CD14-positive monocyte (primary cell): ENCODE data around the gene KMT2E. TPM values are rescaled to one million over a fixed set of nuclear protein-coding genes. Genes with fewer than 3 reads are reported as not detected.

Experiments
- DNase-seq, 3 donors: peaks; one replicate each; pipeline ENCODE4 v3.0.0-alpha.2; 2011 to 2022
- H2AFZ ChIP-seq: 2 replicates; pipeline ENCODE4 v1.6.0; 2012; ENCODE audit warnings: mild to moderate bottlenecking, low read depth, low read length, inconsistent platforms; ENCODE audit not compliant: insufficient read depth, poor library complexity, severe bottlenecking
- H3K27ac ChIP-seq, 2 donors: 1 replicate in 1 of 2; 2 replicates in 1 of 2; pipeline ENCODE4 v1.5.1; 2012 to 2013; ENCODE audit warnings: low read length in 2 of 2, control low read depth in 1 of 2, inconsistent platforms in 1 of 2, low read depth in 1 of 2, mild to moderate bottlenecking in 1 of 2
- H3K27me3 ChIP-seq, 2 donors: one replicate each; pipeline versions ENCODE4 v1.6.0 to v1.6.1; 2011 to 2013; ENCODE audit warnings: low read length in 2 of 2; ENCODE audit not compliant: control insufficient read depth in 2 of 2, insufficient read depth in 2 of 2
- H3K36me3 ChIP-seq, 2 donors: replicated peaks in 1 of 2; 1 replicate in 1 of 2; 2 replicates in 1 of 2; pipeline versions ENCODE4 v1.5.1 to v1.6.1; 2012 to 2013; ENCODE audit warnings: low read length in 2 of 2, control low read depth in 1 of 2, inconsistent platforms in 1 of 2, mild to moderate bottlenecking in 1 of 2; ENCODE audit not compliant: insufficient read depth in 2 of 2, control insufficient read depth in 1 of 2
- H3K4me1 ChIP-seq, 2 donors: 1 replicate in 1 of 2; 2 replicates in 1 of 2; pipeline versions ENCODE4 v1.5.1 to v1.6.1; 2012 to 2013; ENCODE audit warnings: low read length in 2 of 2, control low read depth in 1 of 2, inconsistent platforms in 1 of 2, mild to moderate bottlenecking in 1 of 2, moderate library complexity in 1 of 2; ENCODE audit not compliant: insufficient read depth in 2 of 2, control insufficient read depth in 1 of 2
- H3K4me2 ChIP-seq: replicated peaks from 2 replicates; pipeline ENCODE3; 2012; ENCODE audit warnings: low read length, moderate library complexity, mild to moderate bottlenecking; ENCODE audit not compliant: poor library complexity, severe bottlenecking; ENCODE audit errors: extremely low read depth
- H3K4me3 ChIP-seq, 3 experiments: fragments of 200-600 bp in 1 of 3; sonication (generic) in 1 of 3; replicated peaks in 1 of 3; 1 replicate in 2 of 3; 2 replicates in 1 of 3; pipeline ENCODE4 v1.5.1; 2011 to 2013; ENCODE audit warnings: low read length in 3 of 3, mild to moderate bottlenecking in 3 of 3, control low read depth in 2 of 3, low read depth in 2 of 3, inconsistent platforms in 1 of 3, moderate library complexity in 1 of 3
- H3K79me2 ChIP-seq: 2 replicates; pipeline ENCODE4 v1.6.0; 2012; ENCODE audit warnings: mild to moderate bottlenecking, control low read depth, inconsistent platforms, low read length, moderate library complexity; ENCODE audit not compliant: insufficient read depth
- H3K9ac ChIP-seq: 2 replicates; pipeline ENCODE4 v1.6.0; 2017; ENCODE audit warnings: low read length, mild to moderate bottlenecking; ENCODE audit not compliant: insufficient read depth, poor library complexity, severe bottlenecking
- H3K9me3 ChIP-seq, 2 donors: replicated peaks in 1 of 2; 1 replicate in 1 of 2; 2 replicates in 1 of 2; pipeline versions ENCODE4 v1.5.1 to v1.6.1; 2012 to 2013; ENCODE audit warnings: low read length in 2 of 2, control low read depth in 1 of 2; ENCODE audit not compliant: control insufficient read depth in 1 of 2, insufficient read depth in 1 of 2
- H4K20me1 ChIP-seq: 2 replicates; pipeline ENCODE4 v1.6.0; 2012; ENCODE audit warnings: mild to moderate bottlenecking, low read length, control low read depth, moderate library complexity; ENCODE audit not compliant: insufficient read depth
- H3K27ac Mint-ChIP-seq, 7 donors: one replicate each; pipeline ENCODE4 v1.8.0; 2020; ENCODE audit warnings: mild to moderate bottlenecking in 7 of 7, mixed read lengths in 7 of 7, moderate library complexity in 6 of 7, inconsistent platforms in 2 of 7
- H3K27me3 Mint-ChIP-seq, 3 donors: one replicate each; pipeline ENCODE4 v1.8.0; 2021 to 2022; ENCODE audit warnings: low read depth in 3 of 3, mild to moderate bottlenecking in 3 of 3, mixed read lengths in 3 of 3, moderate library complexity in 3 of 3, inconsistent platforms in 1 of 3
- H3K36me3 Mint-ChIP-seq, 2 donors: one replicate each; pipeline ENCODE4 v1.8.0; 2020; ENCODE audit warnings: mixed read lengths in 2 of 2, inconsistent platforms in 1 of 2, mild to moderate bottlenecking in 1 of 2
- H3K4me1 Mint-ChIP-seq: one replicate; pipeline ENCODE4 v1.8.0; 2020; ENCODE audit warnings: mild to moderate bottlenecking, mixed read lengths
- H3K4me3 Mint-ChIP-seq, 2 donors: one replicate each; pipeline ENCODE4 v1.8.0; 2020; ENCODE audit warnings: mild to moderate bottlenecking in 2 of 2, mixed read lengths in 2 of 2, moderate library complexity in 1 of 2
- H3K9me3 Mint-ChIP-seq, 7 donors: one replicate each; pipeline ENCODE4 v1.8.0; 2020 to 2022; ENCODE audit warnings: mixed read lengths in 7 of 7, mild to moderate bottlenecking in 6 of 7, moderate library complexity in 6 of 7, inconsistent platforms in 2 of 7
- WGBS: methylation state at CpG from one replicate; pipeline ENCODE4 v1.1.5; 2013; ENCODE audit warnings: missing lambda C conversion rate; ENCODE audit not compliant: insufficient coverage; 5-methylcytosine and 5-hydroxymethylcytosine counted together
- intact Hi-C, 2 donors: fragments of 100-400 bp; cut with micrococcal nuclease; formaldehyde crosslinking; loops; one replicate each; pipeline versions ENCODE4 v1.15.0 to v1.15.1; 2023
- polyA plus RNA-seq, 3 donors: library from polyadenylated mRNA; depleted of rRNA in 1 of 3; unstranded in 2 of 3; stranded (reverse) in 1 of 3; fragments of 300-500 nt in 2 of 3; fragments of >200 nt in 1 of 3; fragmentation: Illumina TruSeq in 2 of 3; gene quantifications; 1 replicate in 2 of 3; 2 replicates in 1 of 3; pipeline ENCODE4 v1.2.3, GENCODE V29; 2012 to 2021
- TF ChIP-seq, protein P1 (sequence below): fragments of 200-600 bp; IDR thresholded peaks from one replicate; pipeline ENCODE4 v1.8.0; 2022; ENCODE audit warnings: antibody characterized with exemption, mild to moderate bottlenecking

KMT2E gene
- polyA plus RNA-seq, 3 donors, result 21.5 to 58.0 (median 33.1) TPM

DNA sequence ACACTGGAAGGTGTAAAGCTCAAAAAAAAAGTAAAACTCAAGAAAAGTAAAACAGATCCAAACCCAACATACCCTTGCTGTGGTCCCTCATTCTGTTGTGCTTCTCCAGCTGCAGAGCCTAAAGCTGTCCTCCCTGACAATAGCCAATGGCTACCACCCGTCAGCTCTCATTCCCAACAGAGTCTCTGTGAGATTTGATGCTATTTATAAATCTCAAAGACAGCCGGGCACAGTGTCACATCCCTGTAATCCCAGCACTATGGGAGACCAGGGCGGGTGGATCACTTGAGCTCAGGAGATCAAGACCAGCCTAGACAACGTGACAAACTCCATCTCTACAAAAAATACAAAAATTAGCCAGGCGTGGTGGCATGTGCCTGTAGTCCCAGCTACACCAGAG lies 116.0 kb downstream of the KMT2E start:
- TF ChIP-seq, protein P1, sequence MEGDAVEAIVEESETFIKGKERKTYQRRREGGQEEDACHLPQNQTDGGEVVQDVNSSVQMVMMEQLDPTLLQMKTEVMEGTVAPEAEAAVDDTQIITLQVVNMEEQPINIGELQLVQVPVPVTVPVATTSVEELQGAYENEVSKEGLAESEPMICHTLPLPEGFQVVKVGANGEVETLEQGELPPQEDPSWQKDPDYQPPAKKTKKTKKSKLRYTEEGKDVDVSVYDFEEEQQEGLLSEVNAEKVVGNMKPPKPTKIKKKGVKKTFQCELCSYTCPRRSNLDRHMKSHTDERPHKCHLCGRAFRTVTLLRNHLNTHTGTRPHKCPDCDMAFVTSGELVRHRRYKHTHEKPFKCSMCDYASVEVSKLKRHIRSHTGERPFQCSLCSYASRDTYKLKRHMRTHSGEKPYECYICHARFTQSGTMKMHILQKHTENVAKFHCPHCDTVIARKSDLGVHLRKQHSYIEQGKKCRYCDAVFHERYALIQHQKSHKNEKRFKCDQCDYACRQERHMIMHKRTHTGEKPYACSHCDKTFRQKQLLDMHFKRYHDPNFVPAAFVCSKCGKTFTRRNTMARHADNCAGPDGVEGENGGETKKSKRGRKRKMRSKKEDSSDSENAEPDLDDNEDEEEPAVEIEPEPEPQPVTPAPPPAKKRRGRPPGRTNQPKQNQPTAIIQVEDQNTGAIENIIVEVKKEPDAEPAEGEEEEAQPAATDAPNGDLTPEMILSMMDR, result no peak
- H3K4me2 ChIP-seq, result no peak overlapping the region
- no peak overlapping the region for H3K9ac ChIP-seq
- Mint-ChIP-seq H3K4me1 (no peaks in the 10 kb centered on the region), H3K27me3 (peaks cover 0 to 4% (median 0%) of the 10 kb centered on the region in 3 donors), H3K9me3 (no peaks in the 10 kb centered on the region), H3K27ac (peak overlapping the region in 1 of 7 donors; percentile 11), H3K4me3 (no peak overlapping the region), H3K36me3 (peaks cover 54 to 78% of the 10 kb centered on the region in 2 donors)
- H3K4me3 ChIP-seq, result no peak overlapping the region
- peaks cover 19% of the 10 kb centered on the region for H4K20me1 ChIP-seq
- no peak overlapping the region for H3K27ac ChIP-seq
- H3K36me3 ChIP-seq, result peaks cover 53 to 97% of the 10 kb centered on the region in 2 donors
- H3K9me3 ChIP-seq, result no peaks in the 10 kb centered on the region
- no peak for DNase-seq
- H3K4me1 ChIP-seq, result no peaks in the 10 kb centered on the region
- H3K79me2 ChIP-seq, result no peaks in the 10 kb centered on the region
- no peaks in the 10 kb centered on the region for H3K27me3 ChIP-seq
- no peak overlapping the region for H2AFZ ChIP-seq
- WGBS, result no CpG with 5 or more reads among the region's 5 CpGs
- intact Hi-C loops, result no loop called here

DNA sequence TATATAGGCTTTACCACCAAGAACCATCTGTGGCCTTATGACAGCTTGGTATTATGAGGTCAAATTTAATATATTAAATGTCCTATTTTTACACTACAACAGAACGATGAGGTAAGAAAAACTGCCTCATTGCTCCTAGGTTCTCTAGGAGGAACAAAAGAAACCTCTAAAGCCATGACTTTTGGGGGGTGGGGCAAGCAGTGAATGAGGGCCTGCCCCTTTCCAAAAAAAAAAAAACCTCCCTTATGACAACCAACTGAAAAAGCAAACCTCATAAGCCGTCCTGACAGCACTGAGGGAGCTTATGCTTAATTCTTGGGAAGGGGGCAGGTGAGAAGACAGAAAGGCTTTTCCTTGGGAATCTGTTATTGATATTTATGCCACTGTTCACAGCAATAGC lies 116.6 kb downstream of the KMT2E start:
- Mint-ChIP-seq H3K4me3 (no peak overlapping the region), H3K27ac (no peak overlapping the region), H3K36me3 (peaks cover 52 to 78% of the 10 kb centered on the region in 2 donors), H3K4me1 (no peaks in the 10 kb centered on the region), H3K27me3 (peaks cover 0 to 4% (median 0%) of the 10 kb centered on the region in 3 donors), H3K9me3 (no peaks in the 10 kb centered on the region)
- WGBS, result no CpG with 5 or more reads among the region's 2 CpGs
- Histone ChIP-seq H3K9ac (no peak overlapping the region), H3K4me3 (no peak overlapping the region), H3K27me3 (no peaks in the 10 kb centered on the region), H3K4me2 (no peak overlapping the region), H3K27ac (no peak overlapping the region), H2AFZ (no peak overlapping the region), H4K20me1 (peaks cover 25% of the 10 kb centered on the region), H3K79me2 (no peaks in the 10 kb centered on the region), H3K9me3 (no peaks in the 10 kb centered on the region), H3K4me1 (no peaks in the 10 kb centered on the region), H3K36me3 (peaks cover 48 to 96% of the 10 kb centered on the region in 2 donors)
- DNase-seq, result no peak
- TF ChIP-seq, protein P1, result no peak
- intact Hi-C loops, result no loop called here
